WTC11 (cell line): Measurements from ENCODE around the gene ARTN. TPM values are rescaled to one million over a fixed set of nuclear protein-coding genes. Genes with fewer than 3 reads are reported as not detected.

Experiments used
- ATAC-seq: fragments of 200-7000 bp; cut with Tn5 transposase; 2 replicates; pipeline ENCODE4 v1.10.0; 2021; ENCODE audit warnings: mild to moderate bottlenecking, moderate library complexity
- CTCF ChIA-PET: fragments of 300-600 bp; sonication (Branson Sonifier 250); formaldehyde crosslinking; loops from one replicate; lab custom pipeline; 2021; ENCODE audit warnings: antibody characterized with exemption; lab: Charles Lee
- POLR2A ChIA-PET: fragments of 350-600 bp; sonication (Branson Sonifier 250); formaldehyde crosslinking; loops from one replicate; lab custom pipeline; 2021; ENCODE audit warnings: antibody characterized with exemption; lab: Charles Lee
- DNase-seq: peaks from one replicate; pipeline ENCODE4 v3.0.0; 2021; ENCODE audit warnings: low spot score
- H3K27ac Mint-ChIP-seq: 2 replicates; pipeline ENCODE4 v1.8.0; 2021; ENCODE audit warnings: mixed read lengths
- H3K27me3 Mint-ChIP-seq: 2 replicates; pipeline ENCODE4 v1.8.0; 2021; ENCODE audit warnings: low read depth, mild to moderate bottlenecking, moderate library complexity, mixed read lengths
- H3K36me3 Mint-ChIP-seq: 2 replicates; pipeline ENCODE4 v1.8.0; 2021; ENCODE audit warnings: mixed read lengths
- H3K4me1 Mint-ChIP-seq: 2 replicates; pipeline ENCODE4 v1.8.0; 2022; ENCODE audit warnings: mixed read lengths
- H3K4me3 Mint-ChIP-seq: 2 replicates; pipeline ENCODE4 v1.8.0; 2021; ENCODE audit warnings: mild to moderate bottlenecking, moderate library complexity, mixed read lengths
- H3K9me3 Mint-ChIP-seq: 2 replicates; pipeline ENCODE4 v1.8.0; 2021; ENCODE audit warnings: mixed read lengths
- EMX1 ChIP-seq: fragments of 250-450 bp; sonication (Bioruptor Pico); IDR thresholded peaks from 2 replicates; pipeline ENCODE4 v1.8.0; 2021; ENCODE audit warnings: mild to moderate bottlenecking
- ETV6 ChIP-seq: sonication (generic); formaldehyde crosslinking; IDR thresholded peaks from 2 replicates; pipeline ENCODE4 v1.8.1; 2022; ENCODE audit warnings: mild to moderate bottlenecking, missing genetic modification reagents
- JUN ChIP-seq: sonication (generic); formaldehyde crosslinking; IDR thresholded peaks from 2 replicates; pipeline ENCODE4 v1.8.0; 2023; ENCODE audit warnings: mild to moderate bottlenecking, missing genetic modification reagents
- NR1H2 ChIP-seq: sonication (generic); formaldehyde crosslinking; IDR thresholded peaks from 2 replicates; pipeline ENCODE4 v1.9.0; 2021; ENCODE audit warnings: mild to moderate bottlenecking, moderate library complexity, missing genetic modification reagents
- ZNF423 ChIP-seq: fragments of 250-450 bp; sonication (Bioruptor Pico); IDR thresholded peaks from 2 replicates; pipeline ENCODE4 v2.1.2; 2022; ENCODE audit warnings: mild to moderate bottlenecking, moderate library complexity
- total RNA-seq: library from RNA; stranded (reverse); gene quantifications from 3 replicates; pipeline ENCODE4 v1.2.3, GENCODE V29; 2021
- TF ChIP-seq, protein P1 (sequence below): sonication (generic); formaldehyde crosslinking; IDR thresholded peaks from 2 replicates; pipeline ENCODE4 v1.8.1; 2022; ENCODE audit warnings: missing genetic modification reagents, borderline replicate concordance
- TF ChIP-seq, protein P2 (sequence below): fragments of 200-600 bp; IDR thresholded peaks from 2 replicates; pipeline ENCODE4 v1.8.0; 2022; ENCODE audit warnings: antibody characterized with exemption
- TF ChIP-seq, protein P3 (sequence below): sonication (generic); formaldehyde crosslinking; IDR thresholded peaks from 2 replicates; pipeline ENCODE4 v1.8.1; 2022; ENCODE audit warnings: low read depth, mild to moderate bottlenecking, moderate library complexity, missing genetic modification reagents, borderline replicate concordance
- TF ChIP-seq, protein P4 (sequence below): sonication (generic); formaldehyde crosslinking; IDR thresholded peaks from 2 replicates; pipeline ENCODE4 v1.8.0; 2023; ENCODE audit warnings: missing genetic modification reagents, mild to moderate bottlenecking, borderline replicate concordance

ARTN gene
- total RNA-seq, 1 experiment from 2014 or later, result 28.5 TPM

DNA sequence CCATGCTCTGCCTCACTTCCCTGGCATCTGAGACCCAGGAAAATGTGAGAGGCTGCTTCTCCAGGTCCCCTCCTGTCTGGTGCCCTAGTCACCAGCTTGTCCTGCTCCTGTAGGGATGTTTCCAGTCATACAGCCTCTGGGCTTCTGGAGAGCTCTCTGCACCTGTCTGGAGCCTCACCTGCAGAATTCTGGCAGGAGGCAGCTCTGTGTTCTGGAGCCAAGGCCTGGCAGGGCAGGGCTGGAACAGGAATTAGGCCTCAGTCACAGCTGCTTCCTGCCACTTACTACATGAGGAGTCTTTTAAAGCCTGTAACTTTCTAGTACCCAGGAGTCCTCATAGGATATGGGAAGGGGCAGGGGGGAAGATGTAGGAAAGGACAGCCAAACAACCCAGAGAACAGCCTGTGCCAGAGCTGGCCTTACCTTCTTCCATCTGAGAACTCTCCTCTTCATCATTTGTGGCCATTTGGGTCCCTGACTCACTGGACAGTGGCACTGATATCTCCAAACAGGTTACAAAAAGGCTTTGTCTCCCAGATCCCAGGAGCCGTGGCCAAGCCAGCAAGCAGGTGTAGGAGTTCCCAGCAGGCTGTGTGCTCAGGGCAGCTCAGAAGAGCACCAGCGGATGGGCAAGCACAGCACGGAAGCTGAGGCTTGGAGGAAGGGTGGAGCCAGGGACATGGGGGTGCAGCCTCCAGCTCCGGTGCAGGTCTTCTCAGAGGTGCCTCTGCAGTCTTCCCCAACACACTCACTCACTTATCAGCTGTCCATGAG lies 31.4 kb upstream of the ARTN start:
- H3K4me1 Mint-ChIP-seq, result no peaks in the 10 kb centered on the region
- DNase-seq, result no peak
- H3K9me3 Mint-ChIP-seq, result no peaks in the 10 kb centered on the region
- H3K27ac Mint-ChIP-seq, result no peak overlapping the region
- ChIA-PET POLR2A (no interaction called here), CTCF (interaction anchor here (0.9 to 5.8 kb wide), 3 partner anchors 21 to 32 kb away, joined by 3 to 28 read pairs (median 3); no protein-coding TSS in a partner anchor)
- TF ChIP-seq, protein P1, sequence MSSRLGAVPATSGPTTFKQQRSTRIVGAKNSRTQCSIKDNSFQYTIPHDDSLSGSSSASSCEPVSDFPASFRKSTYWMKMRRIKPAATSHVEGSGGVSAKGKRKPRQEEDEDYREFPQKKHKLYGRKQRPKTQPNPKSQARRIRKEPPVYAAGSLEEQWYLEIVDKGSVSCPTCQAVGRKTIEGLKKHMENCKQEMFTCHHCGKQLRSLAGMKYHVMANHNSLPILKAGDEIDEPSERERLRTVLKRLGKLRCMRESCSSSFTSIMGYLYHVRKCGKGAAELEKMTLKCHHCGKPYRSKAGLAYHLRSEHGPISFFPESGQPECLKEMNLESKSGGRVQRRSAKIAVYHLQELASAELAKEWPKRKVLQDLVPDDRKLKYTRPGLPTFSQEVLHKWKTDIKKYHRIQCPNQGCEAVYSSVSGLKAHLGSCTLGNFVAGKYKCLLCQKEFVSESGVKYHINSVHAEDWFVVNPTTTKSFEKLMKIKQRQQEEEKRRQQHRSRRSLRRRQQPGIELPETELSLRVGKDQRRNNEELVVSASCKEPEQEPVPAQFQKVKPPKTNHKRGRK (CRISPR knock-in tag), result no peak
- no peak for TF ChIP-seq JUN (CRISPR knock-in tag)
- ATAC-seq, result no peak
- H3K36me3 Mint-ChIP-seq, result no peaks in the 10 kb centered on the region
- no peak overlapping the region for H3K4me3 Mint-ChIP-seq
- peaks cover 29% of the 10 kb centered on the region for H3K27me3 Mint-ChIP-seq

DNA sequence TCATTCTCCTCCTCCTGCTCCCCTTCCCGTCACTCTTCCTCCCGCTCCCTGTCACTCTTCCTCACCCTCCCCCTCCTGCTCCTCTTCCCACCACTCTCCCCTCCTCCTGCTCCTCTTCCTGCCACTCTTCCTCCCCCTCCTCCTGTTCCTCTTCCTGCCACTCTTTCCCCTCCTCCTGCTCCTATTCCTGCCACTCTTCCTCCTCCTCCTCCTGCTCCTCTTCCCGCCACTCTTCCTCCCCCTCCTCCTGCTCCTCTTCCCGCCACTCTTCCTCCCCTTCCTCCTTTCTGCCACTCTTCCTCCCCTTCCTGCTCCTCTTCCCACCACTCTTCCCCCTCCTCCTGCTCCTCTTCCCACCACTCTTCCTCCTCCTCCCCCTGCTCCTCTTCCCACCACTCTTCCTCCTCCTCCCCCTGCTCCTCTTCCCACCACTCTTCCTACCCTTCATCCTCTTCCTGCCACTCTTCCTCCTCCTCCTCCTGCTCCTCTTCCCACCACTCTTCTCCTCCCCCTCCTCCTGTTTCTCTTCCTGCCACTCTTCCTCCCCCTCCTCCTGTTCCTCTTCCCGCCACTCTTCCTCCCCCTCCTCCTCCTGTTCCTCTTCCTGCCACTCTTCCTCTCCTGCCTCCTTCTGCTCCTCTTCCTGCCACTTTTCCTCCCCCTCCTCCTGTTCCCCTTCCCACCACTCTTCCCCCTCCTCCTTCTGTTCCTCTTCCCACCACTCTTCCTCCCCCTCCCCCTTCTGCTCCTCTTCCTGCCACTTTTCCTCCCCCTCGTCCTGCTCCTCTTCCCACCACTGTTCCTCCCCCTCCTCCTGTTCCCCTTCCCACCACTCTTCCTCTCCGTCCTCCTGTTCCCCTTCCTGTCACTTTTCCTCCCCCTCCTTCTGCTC lies 28.7 kb upstream of the ARTN start:
- no peaks in the 10 kb centered on the region for H3K36me3 Mint-ChIP-seq
- H3K27ac Mint-ChIP-seq, result no peak overlapping the region
- no peak for ATAC-seq
- ChIA-PET CTCF (interaction anchor here (0.7 to 1.0 kb wide), 2 partner anchors 16 to 141 kb away, joined by 3 to 4 read pairs; no protein-coding TSS in a partner anchor), POLR2A (no interaction called here)
- TF ChIP-seq ETV6, result peak; percentile 64; the same call in 1 of the 2 replicates
- TF ChIP-seq, protein P2, sequence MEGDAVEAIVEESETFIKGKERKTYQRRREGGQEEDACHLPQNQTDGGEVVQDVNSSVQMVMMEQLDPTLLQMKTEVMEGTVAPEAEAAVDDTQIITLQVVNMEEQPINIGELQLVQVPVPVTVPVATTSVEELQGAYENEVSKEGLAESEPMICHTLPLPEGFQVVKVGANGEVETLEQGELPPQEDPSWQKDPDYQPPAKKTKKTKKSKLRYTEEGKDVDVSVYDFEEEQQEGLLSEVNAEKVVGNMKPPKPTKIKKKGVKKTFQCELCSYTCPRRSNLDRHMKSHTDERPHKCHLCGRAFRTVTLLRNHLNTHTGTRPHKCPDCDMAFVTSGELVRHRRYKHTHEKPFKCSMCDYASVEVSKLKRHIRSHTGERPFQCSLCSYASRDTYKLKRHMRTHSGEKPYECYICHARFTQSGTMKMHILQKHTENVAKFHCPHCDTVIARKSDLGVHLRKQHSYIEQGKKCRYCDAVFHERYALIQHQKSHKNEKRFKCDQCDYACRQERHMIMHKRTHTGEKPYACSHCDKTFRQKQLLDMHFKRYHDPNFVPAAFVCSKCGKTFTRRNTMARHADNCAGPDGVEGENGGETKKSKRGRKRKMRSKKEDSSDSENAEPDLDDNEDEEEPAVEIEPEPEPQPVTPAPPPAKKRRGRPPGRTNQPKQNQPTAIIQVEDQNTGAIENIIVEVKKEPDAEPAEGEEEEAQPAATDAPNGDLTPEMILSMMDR, result no peak
- no peak for DNase-seq
- no peaks in the 10 kb centered on the region for H3K9me3 Mint-ChIP-seq
- no peak overlapping the region for H3K4me3 Mint-ChIP-seq
- H3K27me3 Mint-ChIP-seq, result peaks cover 42% of the 10 kb centered on the region
- no peaks in the 10 kb centered on the region for H3K4me1 Mint-ChIP-seq

DNA sequence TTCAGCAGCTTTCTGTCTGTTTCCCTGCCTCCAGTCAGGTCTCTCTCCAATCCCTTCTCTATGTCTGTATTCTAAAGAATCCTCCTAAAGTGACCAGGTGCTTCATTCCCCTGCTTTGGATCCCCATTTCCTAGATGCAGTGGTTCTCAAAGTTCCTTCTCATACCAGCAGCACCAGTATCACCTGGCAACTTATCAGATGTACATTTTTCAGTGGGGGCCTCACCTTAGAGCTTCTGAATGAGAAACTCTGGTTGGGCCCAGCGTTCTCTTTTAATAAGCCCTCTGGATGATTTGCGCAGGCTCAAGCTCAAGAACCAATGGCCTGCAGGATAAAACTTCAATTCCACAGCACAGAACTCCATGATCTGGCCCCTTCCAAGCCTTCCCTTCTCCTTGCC lies 25.4 kb upstream of the ARTN start:
- peaks cover 14% of the 10 kb centered on the region for H3K4me1 Mint-ChIP-seq
- H3K27ac Mint-ChIP-seq, result no peak overlapping the region
- H3K27me3 Mint-ChIP-seq, result peaks cover 42% of the 10 kb centered on the region
- ChIA-PET POLR2A (interaction anchor here (1.7 kb wide), 1 partner anchor 27 kb away, joined by 3 read pairs; no protein-coding TSS in a partner anchor), CTCF (interaction anchor here (1.7 to 8.2 kb wide), 3 partner anchors 22 to 144 kb away, joined by 5 to 96 read pairs (median 10); partner anchors contain the start of gene ARTN)
- no peak for ATAC-seq
- TF ChIP-seq NR1H2 (CRISPR knock-in tag) (no peak), ZNF423 (CRISPR knock-in tag) (no peak), EMX1 (no peak)
- TF ChIP-seq, protein P3, sequence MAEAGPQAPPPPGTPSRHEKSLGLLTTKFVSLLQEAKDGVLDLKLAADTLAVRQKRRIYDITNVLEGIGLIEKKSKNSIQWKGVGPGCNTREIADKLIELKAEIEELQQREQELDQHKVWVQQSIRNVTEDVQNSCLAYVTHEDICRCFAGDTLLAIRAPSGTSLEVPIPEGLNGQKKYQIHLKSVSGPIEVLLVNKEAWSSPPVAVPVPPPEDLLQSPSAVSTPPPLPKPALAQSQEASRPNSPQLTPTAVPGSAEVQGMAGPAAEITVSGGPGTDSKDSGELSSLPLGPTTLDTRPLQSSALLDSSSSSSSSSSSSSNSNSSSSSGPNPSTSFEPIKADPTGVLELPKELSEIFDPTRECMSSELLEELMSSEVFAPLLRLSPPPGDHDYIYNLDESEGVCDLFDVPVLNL (CRISPR knock-in tag), result no peak
- TF ChIP-seq, protein P4, sequence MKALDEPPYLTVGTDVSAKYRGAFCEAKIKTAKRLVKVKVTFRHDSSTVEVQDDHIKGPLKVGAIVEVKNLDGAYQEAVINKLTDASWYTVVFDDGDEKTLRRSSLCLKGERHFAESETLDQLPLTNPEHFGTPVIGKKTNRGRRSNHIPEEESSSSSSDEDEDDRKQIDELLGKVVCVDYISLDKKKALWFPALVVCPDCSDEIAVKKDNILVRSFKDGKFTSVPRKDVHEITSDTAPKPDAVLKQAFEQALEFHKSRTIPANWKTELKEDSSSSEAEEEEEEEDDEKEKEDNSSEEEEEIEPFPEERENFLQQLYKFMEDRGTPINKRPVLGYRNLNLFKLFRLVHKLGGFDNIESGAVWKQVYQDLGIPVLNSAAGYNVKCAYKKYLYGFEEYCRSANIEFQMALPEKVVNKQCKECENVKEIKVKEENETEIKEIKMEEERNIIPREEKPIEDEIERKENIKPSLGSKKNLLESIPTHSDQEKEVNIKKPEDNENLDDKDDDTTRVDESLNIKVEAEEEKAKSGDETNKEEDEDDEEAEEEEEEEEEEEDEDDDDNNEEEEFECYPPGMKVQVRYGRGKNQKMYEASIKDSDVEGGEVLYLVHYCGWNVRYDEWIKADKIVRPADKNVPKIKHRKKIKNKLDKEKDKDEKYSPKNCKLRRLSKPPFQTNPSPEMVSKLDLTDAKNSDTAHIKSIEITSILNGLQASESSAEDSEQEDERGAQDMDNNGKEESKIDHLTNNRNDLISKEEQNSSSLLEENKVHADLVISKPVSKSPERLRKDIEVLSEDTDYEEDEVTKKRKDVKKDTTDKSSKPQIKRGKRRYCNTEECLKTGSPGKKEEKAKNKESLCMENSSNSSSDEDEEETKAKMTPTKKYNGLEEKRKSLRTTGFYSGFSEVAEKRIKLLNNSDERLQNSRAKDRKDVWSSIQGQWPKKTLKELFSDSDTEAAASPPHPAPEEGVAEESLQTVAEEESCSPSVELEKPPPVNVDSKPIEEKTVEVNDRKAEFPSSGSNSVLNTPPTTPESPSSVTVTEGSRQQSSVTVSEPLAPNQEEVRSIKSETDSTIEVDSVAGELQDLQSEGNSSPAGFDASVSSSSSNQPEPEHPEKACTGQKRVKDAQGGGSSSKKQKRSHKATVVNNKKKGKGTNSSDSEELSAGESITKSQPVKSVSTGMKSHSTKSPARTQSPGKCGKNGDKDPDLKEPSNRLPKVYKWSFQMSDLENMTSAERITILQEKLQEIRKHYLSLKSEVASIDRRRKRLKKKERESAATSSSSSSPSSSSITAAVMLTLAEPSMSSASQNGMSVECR (CRISPR knock-in tag), result no peak
- H3K9me3 Mint-ChIP-seq, result no peaks in the 10 kb centered on the region
- no peak overlapping the region for H3K4me3 Mint-ChIP-seq
- no peak for DNase-seq
- H3K36me3 Mint-ChIP-seq, result no peaks in the 10 kb centered on the region
